Keratinocyte (primary cell): ENCODE results near the gene MYCL. TPM values are rescaled to one million over a fixed set of nuclear protein-coding genes. Genes with fewer than 3 reads are reported as not detected.

Experiments used
- DNase-seq: peaks from one replicate; pipeline ENCODE4 v3.0.0-alpha.2; 2011; ENCODE audit warnings: low read depth, missing footprints, low spot score
- FAIRE-seq: peaks from 2 replicates; lab custom pipeline; 2011; peaks lifted over from hg19 to GRCh38; lab: Jason Lieb, UNC
- H2AFZ ChIP-seq: 2 replicates; pipeline ENCODE4 v1.6.0; 2012; ENCODE audit warnings: low read length, control low read depth, inconsistent platforms; ENCODE audit not compliant: control insufficient read depth
- H3K27ac ChIP-seq: 2 replicates; pipeline ENCODE4 v1.5.1; 2011; ENCODE audit warnings: low read length; ENCODE audit not compliant: control insufficient read depth, insufficient read depth
- H3K27me3 ChIP-seq: 3 replicates; pipeline ENCODE4 v1.6.0; 2011; ENCODE audit warnings: low read length; ENCODE audit not compliant: control insufficient read depth, insufficient read depth; ENCODE audit errors: extremely low read depth
- H3K36me3 ChIP-seq, 2 experiments: 2 replicates in 1 of 2; 3 replicates in 1 of 2; pipeline ENCODE4 v1.5.1; 2011; ENCODE audit warnings: low read length in 2 of 2, mild to moderate bottlenecking in 1 of 2; ENCODE audit not compliant: control insufficient read depth in 2 of 2, insufficient read depth in 2 of 2; ENCODE audit errors: extremely low read depth in 1 of 2
- H3K4me1 ChIP-seq: 3 replicates; pipeline ENCODE4 v1.5.1; 2011; ENCODE audit warnings: low read length; ENCODE audit not compliant: control insufficient read depth, insufficient read depth; ENCODE audit errors: extremely low read depth
- H3K4me2 ChIP-seq: 3 replicates; pipeline ENCODE4 v1.6.0; 2011; ENCODE audit warnings: low read depth, low read length; ENCODE audit not compliant: control insufficient read depth, insufficient read depth; ENCODE audit errors: extremely low read depth
- H3K4me3 ChIP-seq, 3 experiments: fragments of 200-600 bp in 1 of 3; sonication (generic) in 1 of 3; 2 replicates in 2 of 3; 3 replicates in 1 of 3; pipeline ENCODE4 v1.5.1; 2011 to 2016; ENCODE audit warnings: low read length in 3 of 3, mild to moderate bottlenecking in 3 of 3, control low read depth in 2 of 3, inconsistent platforms in 1 of 3, low read depth in 1 of 3, mixed read lengths in 1 of 3, mixed run types in 1 of 3, moderate library complexity in 1 of 3; ENCODE audit not compliant: control insufficient read depth in 2 of 3, insufficient read depth in 2 of 3; ENCODE audit errors: extremely low read depth in 1 of 3
- H3K79me2 ChIP-seq: 2 replicates; pipeline ENCODE4 v1.6.0; 2012; ENCODE audit warnings: low read length; ENCODE audit not compliant: control insufficient read depth, insufficient read depth
- H3K9ac ChIP-seq: 3 replicates; pipeline ENCODE4 v1.6.0; 2011; ENCODE audit warnings: low read length; ENCODE audit not compliant: control insufficient read depth, insufficient read depth; ENCODE audit errors: extremely low read depth
- H3K9me1 ChIP-seq: 3 replicates; pipeline ENCODE4 v1.6.0; 2011; ENCODE audit warnings: low read length; ENCODE audit not compliant: control insufficient read depth, insufficient read depth; ENCODE audit errors: extremely low read depth
- H3K9me3 ChIP-seq: 2 replicates; pipeline ENCODE4 v1.5.1; 2012; ENCODE audit warnings: low read depth, low read length; ENCODE audit not compliant: control insufficient read depth
- H4K20me1 ChIP-seq: 3 replicates; pipeline ENCODE4 v1.6.0; 2011; ENCODE audit warnings: low read length; ENCODE audit not compliant: control insufficient read depth, insufficient read depth; ENCODE audit errors: extremely low read depth
- CTCF ChIP-seq, 3 experiments: IDR thresholded peaks in 1 of 3; conservative IDR thresholded peaks in 1 of 3; optimal IDR thresholded peaks in 1 of 3; 2 replicates in 2 of 3; 3 replicates in 1 of 3; pipeline versions ENCODE3 to v1.5.1; 2011; ENCODE audit warnings: low read length in 3 of 3, mild to moderate bottlenecking in 3 of 3, moderate library complexity in 2 of 3, control low read depth in 1 of 3, inconsistent platforms in 1 of 3; ENCODE audit not compliant: insufficient read depth in 2 of 3; ENCODE audit errors: extremely low read depth in 1 of 3
- EZH2 ChIP-seq: IDR thresholded peaks from one replicate; pipeline ENCODE4 v1.6.1; 2012; ENCODE audit warnings: inconsistent platforms, mild to moderate bottlenecking, low read length, moderate library complexity
- dilution Hi-C: fragments of 300-500 bp; cut with MboI; formaldehyde crosslinking; loops from one replicate; pipeline ENCODE4 v1.7.0; 2020; ENCODE audit warnings: low sequenced_read_pairs; ENCODE audit not compliant: extremely low pct_ligation_motif_present
- polyA plus RNA-seq, 5 experiments: library from polyadenylated mRNA; depleted of rRNA in 3 of 5; stranded (reverse) in 3 of 5; stranded (forward) in 1 of 5; unstranded in 1 of 5; fragments of >200 nt; gene quantifications; 1 replicate in 1 of 5; 2 replicates in 3 of 5; 3 replicates in 1 of 5; pipeline versions ENCODE4 v1.2.1 to v1.2.3, GENCODE V29; 2011 to 2012; ENCODE audit warnings: missing spikeins in 2 of 5, low read depth in 1 of 5, low replicate concordance in 1 of 5

Gene MYCL
- polyA plus RNA-seq, 1 donor (not counting 4 experiments of a cell fraction or from before 2014, with no cell fraction given): 5.4 TPM

- Histone ChIP-seq H3K9me3 (no peaks in the 10 kb centered on the region), H3K9ac (peak overlapping the region; percentile 75), H3K79me2 (no peaks in the 10 kb centered on the region), H3K4me1 (peaks cover 21% of the 10 kb centered on the region), H4K20me1 (peaks cover 2% of the 10 kb centered on the region), H3K4me2 (peak overlapping the region; percentile 87), H3K9me1 (no peaks in the 10 kb centered on the region), H3K27me3 (no peaks in the 10 kb centered on the region), H3K36me3 (no peaks in the 10 kb centered on the region), H2AFZ (peak overlapping the region; percentile 91), H3K27ac (peak overlapping the region; percentile 34), H3K4me3 (peak overlapping the region; percentile 70 to 80 (median 76))
- TF ChIP-seq EZH2 (no peak), CTCF (optimal IDR thresholded peaks at IDR 0.05 in 1 of 3, IDR thresholded peaks at IDR 0.05 in 1 of 3, conservative IDR thresholded peaks at IDR 0.05 in 1 of 3; ENCODE audit: extremely low read depth in 1 of 3, insufficient read depth in 2 of 3, low read length in 3 of 3) (peak in 1 of 3 experiments; percentile 4)
- dilution Hi-C loops: no loop called here
- no peak for DNase-seq
- FAIRE-seq: no peak
These were observed 854 bp downstream of the MYCL start for GRCh38 chr1:39900662-39901463.

GRCh38 chr1:39899611-39900538 lies 1.8 kb downstream of the MYCL start:
- H3K4me3 ChIP-seq: peak overlapping the region in 2 of 3 experiments; percentile 70 to 76
- dilution Hi-C loops: no loop called here
- H3K9me1 ChIP-seq: no peaks in the 10 kb centered on the region
- peak; percentile 63 for FAIRE-seq
- peaks cover 31% of the 10 kb centered on the region for H3K4me1 ChIP-seq
- no peak overlapping the region for H3K9ac ChIP-seq
- no peak overlapping the region for H3K27ac ChIP-seq
- DNase-seq: no peak
- H3K79me2 ChIP-seq: no peaks in the 10 kb centered on the region
- no peak overlapping the region for H2AFZ ChIP-seq
- no peaks in the 10 kb centered on the region for H3K9me3 ChIP-seq
- H3K36me3 ChIP-seq: no peaks in the 10 kb centered on the region
- TF ChIP-seq CTCF (optimal IDR thresholded peaks at IDR 0.05 in 1 of 3, IDR thresholded peaks at IDR 0.05 in 1 of 3, conservative IDR thresholded peaks at IDR 0.05 in 1 of 3; ENCODE audit: extremely low read depth in 1 of 3, insufficient read depth in 2 of 3, low read length in 3 of 3) (no peak), EZH2 (no peak)
- no peaks in the 10 kb centered on the region for H3K27me3 ChIP-seq
- peaks cover 2% of the 10 kb centered on the region for H4K20me1 ChIP-seq
- peak overlapping the region; percentile 87 for H3K4me2 ChIP-seq
